Measurements from ENCODE around the gene TRABD2A. TPM values are rescaled to one million over a fixed set of nuclear protein-coding genes. Genes with fewer than 3 reads are reported as not detected.

Gene TRABD2A
- total RNA-seq (1 to 10 TPM in 1 of 2 donors, under 1 TPM in 1; 0.69 to 2.9 TPM), polyA plus RNA-seq (ENCODE audit: insufficient read length in 2 of 2) (1 to 10 TPM in 1 of 2 donors, under 1 TPM in 1; 0.65 to 1.6 TPM)
- long read RNA-seq, donor 1, partial matches to known transcripts = 5,130 of 5,281 reads
- long read RNA-seq, donor 1, other reads (novel, unspliced or antisense) = 150 of 5,281 reads
- long read RNA-seq, donor 2, partial matches to known transcripts = 2,479 of 2,557 reads
- long read RNA-seq, donor 2, other reads (novel, unspliced or antisense) = 78 of 2,557 reads
- long read RNA-seq, donor 3 = 0 reads
- long read RNA-seq, donor 4, partial matches to known transcripts = 9,285 of 9,559 reads
- long read RNA-seq, donor 4, other reads (novel, unspliced or antisense) = 271 of 9,559 reads

GRCh38 chr2:84880645-84881521 lies at the start of gene TRABD2A:
TSS of gene TRABD2A (minus strand) at chr2:84881084. CDS start at chr2:84881039, 45 bp downstream.
- WGBS (ENCODE audit: insufficient coverage) = under 1% methylated on average over 60 of the region's 77 CpGs
- no peaks in the 10 kb centered on the region for H3K36me3 ChIP-seq (ENCODE audit: control insufficient read depth, insufficient read depth, low read length)
- H3K27me3 ChIP-seq (ENCODE audit: control insufficient read depth, insufficient read depth, low read length) = peaks cover 48% of the 10 kb centered on the region
- peaks cover 25% of the 10 kb centered on the region for H3K4me1 ChIP-seq (ENCODE audit: control insufficient read depth, insufficient read depth, low read length)
- H3K4me3 ChIP-seq (ENCODE audit: low read depth, low read length) = peak within 1 kb of the TSS; percentile 38
- H3K27ac ChIP-seq (ENCODE audit: low read depth, low read length) = no peak within 1 kb of the TSS
- peak in 1 of 6 donors; percentile 25 for DNase-seq (ENCODE audit: low read depth in 4 of 6, low spot score in 6 of 6)
- H3K9me3 ChIP-seq (ENCODE audit: control insufficient read depth, insufficient read depth, low read length) = no peaks in the 10 kb centered on the region

DNA sequence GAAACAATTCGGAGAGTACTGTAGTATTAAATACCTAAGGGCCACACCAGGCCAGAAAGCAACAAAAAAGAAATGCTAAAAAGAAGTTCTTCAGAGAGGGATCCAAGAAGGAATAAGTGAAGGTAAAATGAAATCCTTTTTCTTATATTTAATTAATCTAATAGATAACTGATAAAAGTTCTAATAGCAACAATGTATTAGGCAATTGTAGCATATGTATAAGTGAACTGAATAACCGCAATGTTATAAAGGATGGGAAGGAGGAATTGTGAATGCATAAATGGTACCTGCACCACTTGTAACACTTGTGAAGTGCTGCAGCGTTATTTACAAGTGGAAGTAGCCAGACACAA lies 46.4 kb upstream of the TRABD2A start:
- WGBS (ENCODE audit: insufficient coverage) = no CpG with 5 or more reads among the region's 3 CpGs
- Histone ChIP-seq H3K9me3 (ENCODE audit: control insufficient read depth, insufficient read depth, low read length) (no peaks in the 10 kb centered on the region), H3K4me1 (ENCODE audit: control insufficient read depth, insufficient read depth, low read length) (peaks cover 18% of the 10 kb centered on the region), H3K27me3 (ENCODE audit: control insufficient read depth, insufficient read depth, low read length) (no peaks in the 10 kb centered on the region), H3K36me3 (ENCODE audit: control insufficient read depth, insufficient read depth, low read length) (no peaks in the 10 kb centered on the region), H3K27ac (ENCODE audit: low read depth, low read length) (no peak overlapping the region), H3K4me3 (ENCODE audit: low read depth, low read length) (peak overlapping the region; percentile 57)
- DNase-seq (ENCODE audit: low read depth in 4 of 6, low spot score in 6 of 6) = no peak

DNA sequence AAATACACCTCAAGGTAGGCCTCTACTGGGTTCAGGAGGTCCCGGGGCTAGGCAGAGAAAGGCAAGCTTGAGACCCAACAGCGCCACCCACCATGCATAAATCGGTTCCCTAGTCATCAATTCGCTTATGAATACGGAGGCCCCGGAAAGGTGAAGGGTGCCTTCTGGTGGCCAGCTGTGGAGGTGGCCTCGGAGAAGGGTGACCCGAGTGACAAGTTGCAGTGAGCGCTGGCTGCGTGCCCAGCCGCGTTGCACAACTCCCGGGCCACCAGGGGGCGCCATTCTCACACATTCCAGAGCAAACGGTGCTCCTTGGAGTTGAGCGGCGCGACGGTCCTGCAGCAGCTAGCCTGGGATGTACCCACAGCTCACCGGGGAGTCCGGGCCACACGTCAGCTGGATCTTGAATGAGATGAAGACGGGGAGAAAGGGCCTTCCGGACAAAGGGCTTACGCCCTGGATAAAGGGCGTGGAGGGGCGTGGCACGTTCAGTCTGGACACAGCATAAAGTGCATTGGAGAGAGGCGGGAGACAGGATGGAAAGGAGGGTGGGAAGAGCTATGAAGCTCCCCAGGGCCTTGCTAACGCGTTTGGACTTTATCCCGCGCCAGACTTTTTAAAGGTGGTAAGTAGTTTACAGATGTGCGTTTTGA lies 45.0 kb upstream of the TRABD2A start:
- Histone ChIP-seq H3K4me3 (ENCODE audit: low read depth, low read length) (peak overlapping the region; percentile 16), H3K27ac (ENCODE audit: low read depth, low read length) (peak overlapping the region; percentile 17), H3K36me3 (ENCODE audit: control insufficient read depth, insufficient read depth, low read length) (no peaks in the 10 kb centered on the region), H3K4me1 (ENCODE audit: control insufficient read depth, insufficient read depth, low read length) (peaks cover 18% of the 10 kb centered on the region), H3K27me3 (ENCODE audit: control insufficient read depth, insufficient read depth, low read length) (no peaks in the 10 kb centered on the region), H3K9me3 (ENCODE audit: control insufficient read depth, insufficient read depth, low read length) (no peaks in the 10 kb centered on the region)
- 1% methylated on average over 30 of the region's 34 CpGs for WGBS (ENCODE audit: insufficient coverage)
- peak; percentile 70 to 96 (median 84) for DNase-seq (ENCODE audit: low read depth in 4 of 6, low spot score in 6 of 6)

DNA sequence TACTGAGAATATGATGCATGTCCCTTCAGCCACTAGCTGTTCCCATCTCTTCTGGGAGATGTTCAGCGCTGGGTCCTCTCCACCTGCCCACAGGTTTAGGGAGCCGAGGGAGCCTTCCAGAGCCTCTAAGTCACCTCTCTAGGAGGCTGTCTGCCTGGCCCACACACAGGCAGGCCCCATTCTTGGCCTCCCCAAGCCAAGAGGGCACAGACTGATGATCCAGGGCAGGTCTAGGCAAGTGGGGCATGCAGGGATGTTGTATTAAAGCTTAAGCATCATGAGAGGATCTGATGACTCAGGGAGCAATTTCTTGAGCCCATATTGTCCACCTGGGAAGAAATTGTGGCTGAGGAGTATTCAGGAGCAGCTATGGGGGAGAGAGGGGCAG lies 44.4 kb upstream of the TRABD2A start:
- H3K27ac ChIP-seq (ENCODE audit: low read depth, low read length) = peak overlapping the region; percentile 17
- no peaks in the 10 kb centered on the region for H3K9me3 ChIP-seq (ENCODE audit: control insufficient read depth, insufficient read depth, low read length)
- peaks cover 18% of the 10 kb centered on the region for H3K4me1 ChIP-seq (ENCODE audit: control insufficient read depth, insufficient read depth, low read length)
- no peaks in the 10 kb centered on the region for H3K27me3 ChIP-seq (ENCODE audit: control insufficient read depth, insufficient read depth, low read length)
- DNase-seq (ENCODE audit: low read depth in 4 of 6, low spot score in 6 of 6) = no peak
- no peak overlapping the region for H3K4me3 ChIP-seq (ENCODE audit: low read depth, low read length)
- WGBS (ENCODE audit: insufficient coverage) = 83% methylated on average over 2 of the region's 2 CpGs
- no peaks in the 10 kb centered on the region for H3K36me3 ChIP-seq (ENCODE audit: control insufficient read depth, insufficient read depth, low read length)

DNA sequence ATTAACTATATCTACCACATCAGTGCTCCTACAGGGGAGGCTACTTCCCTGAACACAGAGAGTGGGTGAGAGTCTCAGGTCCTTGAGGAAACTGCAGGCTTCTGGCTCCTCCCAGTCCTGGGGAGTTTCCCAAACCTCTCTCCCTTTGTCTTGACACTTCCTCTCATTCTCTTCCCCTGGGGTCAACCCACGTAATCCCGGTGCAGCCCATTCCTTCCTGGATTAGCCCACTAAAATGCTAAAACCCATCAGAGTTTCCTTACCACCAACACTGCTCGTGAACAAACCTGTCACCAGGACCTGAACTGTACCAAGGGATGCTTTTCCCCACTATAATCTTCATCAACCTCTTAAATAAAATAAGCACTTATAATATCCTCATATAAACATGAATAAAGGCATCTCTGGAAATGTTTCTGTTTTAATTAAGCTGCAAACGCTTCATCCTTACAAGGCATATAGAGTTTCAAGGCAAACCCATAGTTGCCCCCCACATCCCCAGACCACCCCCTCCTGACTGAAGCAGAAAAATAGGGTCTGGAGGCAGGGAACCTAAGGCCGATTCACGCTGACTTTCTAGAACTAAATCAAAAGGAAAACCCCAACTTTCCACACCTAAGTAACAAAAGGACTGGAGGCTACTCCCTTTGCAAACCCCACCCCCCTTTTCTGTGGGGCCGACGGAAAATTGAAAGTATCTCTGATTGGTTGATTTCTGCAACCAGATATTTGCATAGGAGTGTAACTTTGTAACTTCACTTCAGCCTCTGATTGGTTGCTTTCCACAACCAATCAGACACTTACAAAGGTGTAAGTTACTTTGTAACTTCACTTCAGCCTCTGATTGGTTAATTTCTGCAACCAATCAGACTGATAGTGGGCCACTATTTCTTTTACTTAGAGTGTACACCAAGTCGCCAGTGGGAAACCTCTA lies 43.6 kb upstream of the TRABD2A start:
- Histone ChIP-seq H3K36me3 (ENCODE audit: control insufficient read depth, insufficient read depth, low read length) (no peaks in the 10 kb centered on the region), H3K9me3 (ENCODE audit: control insufficient read depth, insufficient read depth, low read length) (no peaks in the 10 kb centered on the region), H3K4me1 (ENCODE audit: control insufficient read depth, insufficient read depth, low read length) (peaks cover 18% of the 10 kb centered on the region), H3K27me3 (ENCODE audit: control insufficient read depth, insufficient read depth, low read length) (no peaks in the 10 kb centered on the region), H3K27ac (ENCODE audit: low read depth, low read length) (no peak overlapping the region), H3K4me3 (ENCODE audit: low read depth, low read length) (no peak overlapping the region)
- peak in 1 of 6 donors; percentile 26 for DNase-seq (ENCODE audit: low read depth in 4 of 6, low spot score in 6 of 6)
- 83% methylated on average over 4 of the region's 9 CpGs for WGBS (ENCODE audit: insufficient coverage)

DNA sequence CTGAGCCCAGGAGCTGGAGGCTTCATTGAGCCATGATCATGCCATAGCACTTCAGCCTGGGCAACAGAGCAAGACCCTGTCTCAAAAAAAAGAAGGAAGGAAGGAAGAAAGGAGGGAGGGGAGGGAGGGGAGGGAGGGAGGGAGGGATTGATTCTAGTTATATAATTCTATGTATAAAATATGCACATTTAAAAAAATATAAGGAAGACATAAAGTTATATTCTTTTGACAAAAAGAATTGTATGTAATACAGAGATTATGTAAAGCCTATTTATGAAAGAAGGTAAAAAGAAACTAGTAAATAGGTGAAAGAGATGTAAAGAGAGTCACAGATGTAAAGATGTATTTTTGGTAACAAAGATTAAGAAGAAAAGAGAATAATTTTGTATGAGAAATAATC lies 42.1 kb upstream of the TRABD2A start:
- Histone ChIP-seq H3K27ac (ENCODE audit: low read depth, low read length) (no peak overlapping the region), H3K4me3 (ENCODE audit: low read depth, low read length) (no peak overlapping the region), H3K27me3 (ENCODE audit: control insufficient read depth, insufficient read depth, low read length) (no peaks in the 10 kb centered on the region), H3K4me1 (ENCODE audit: control insufficient read depth, insufficient read depth, low read length) (peaks cover 18% of the 10 kb centered on the region), H3K9me3 (ENCODE audit: control insufficient read depth, insufficient read depth, low read length) (no peaks in the 10 kb centered on the region), H3K36me3 (ENCODE audit: control insufficient read depth, insufficient read depth, low read length) (no peaks in the 10 kb centered on the region)
- DNase-seq (ENCODE audit: low read depth in 4 of 6, low spot score in 6 of 6) = no peak

DNA sequence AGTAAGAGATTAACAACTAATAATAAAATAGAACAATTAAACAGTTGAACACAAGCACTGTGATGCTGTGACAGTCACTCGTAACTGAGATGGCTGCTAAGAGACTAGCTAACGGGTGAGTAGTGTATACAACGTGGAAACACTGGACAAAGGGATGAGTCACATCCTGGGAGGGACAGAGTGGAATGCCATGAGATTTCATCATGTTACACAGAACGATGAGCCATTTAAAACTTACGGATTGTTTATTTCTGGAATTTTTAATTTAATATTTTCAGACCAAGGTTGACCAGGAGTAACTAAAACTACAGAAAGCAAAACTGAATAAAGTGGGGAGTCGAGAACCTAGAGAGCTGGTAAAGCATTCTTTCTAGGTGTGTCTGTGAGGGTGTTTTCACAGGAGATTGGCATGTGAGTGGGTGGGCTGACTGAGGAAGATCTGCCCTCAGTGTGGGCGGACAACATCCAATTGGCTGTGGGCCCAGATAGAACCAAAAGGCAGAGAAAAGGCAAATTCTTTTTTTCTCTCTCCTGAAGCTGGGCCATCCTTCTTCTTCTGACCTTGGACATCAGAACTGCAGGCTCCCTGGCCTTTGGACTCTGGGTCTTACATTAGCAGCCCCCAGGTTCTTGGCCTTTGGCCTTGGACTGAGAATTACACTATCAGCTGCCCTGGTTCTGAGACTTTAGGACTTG lies 39.1 kb upstream of the TRABD2A start:
- H3K4me3 ChIP-seq (ENCODE audit: low read depth, low read length) = no peak overlapping the region
- no peak overlapping the region for H3K27ac ChIP-seq (ENCODE audit: low read depth, low read length)
- WGBS (ENCODE audit: insufficient coverage) = 60% methylated on average over 5 of the region's 7 CpGs

GRCh38 chr2:84918430-84918829 lies 37.5 kb upstream of the TRABD2A start:
- H3K9me3 ChIP-seq (ENCODE audit: control insufficient read depth, insufficient read depth, low read length) = no peaks in the 10 kb centered on the region
- WGBS (ENCODE audit: insufficient coverage) = no CpG with 5 or more reads among the region's 2 CpGs
- H3K27me3 ChIP-seq (ENCODE audit: control insufficient read depth, insufficient read depth, low read length) = no peaks in the 10 kb centered on the region
- no peak for DNase-seq (ENCODE audit: low read depth in 4 of 6, low spot score in 6 of 6)
- H3K4me1 ChIP-seq (ENCODE audit: control insufficient read depth, insufficient read depth, low read length) = no peaks in the 10 kb centered on the region
- no peak overlapping the region for H3K4me3 ChIP-seq (ENCODE audit: low read depth, low read length)
- no peaks in the 10 kb centered on the region for H3K36me3 ChIP-seq (ENCODE audit: control insufficient read depth, insufficient read depth, low read length)
- no peak overlapping the region for H3K27ac ChIP-seq (ENCODE audit: low read depth, low read length)

More for the DNA sequence above, 39.1 kb upstream of the TRABD2A start:
- DNase-seq (ENCODE audit: low read depth in 4 of 6, low spot score in 6 of 6) = peak in 1 of 6 donors; percentile 35
- no peaks in the 10 kb centered on the region for H3K4me1 ChIP-seq (ENCODE audit: control insufficient read depth, insufficient read depth, low read length)
- no peaks in the 10 kb centered on the region for H3K27me3 ChIP-seq (ENCODE audit: control insufficient read depth, insufficient read depth, low read length)
- H3K36me3 ChIP-seq (ENCODE audit: control insufficient read depth, insufficient read depth, low read length) = no peaks in the 10 kb centered on the region
- no peaks in the 10 kb centered on the region for H3K9me3 ChIP-seq (ENCODE audit: control insufficient read depth, insufficient read depth, low read length)

Measured in spinal cord (tissue), 10 donors.